NCI-H1417 treated with DMSO at 0.1 percent for 48 hours (cell line): ENCODE measurements around the gene PPIL6.
"Not testable (repeated sequence)": the region's sequence is repeated elsewhere in the genome, so short reads cannot be mapped to it uniquely, and the experiment has no call there.

Source experiments
- DNase-seq: peaks from one replicate; lab custom pipeline; 2025; lab: John Stamatoyannopoulos, UW

Gene PPIL6

GRCh38 chr6:109466212-109466923 is 25.9 kb upstream of the PPIL6 start:
- no peak for DNase-seq

GRCh38 chr6:109465772-109466171 is 25.3 kb upstream of the PPIL6 start:
- DNase-seq = peak; percentile 46

DNA sequence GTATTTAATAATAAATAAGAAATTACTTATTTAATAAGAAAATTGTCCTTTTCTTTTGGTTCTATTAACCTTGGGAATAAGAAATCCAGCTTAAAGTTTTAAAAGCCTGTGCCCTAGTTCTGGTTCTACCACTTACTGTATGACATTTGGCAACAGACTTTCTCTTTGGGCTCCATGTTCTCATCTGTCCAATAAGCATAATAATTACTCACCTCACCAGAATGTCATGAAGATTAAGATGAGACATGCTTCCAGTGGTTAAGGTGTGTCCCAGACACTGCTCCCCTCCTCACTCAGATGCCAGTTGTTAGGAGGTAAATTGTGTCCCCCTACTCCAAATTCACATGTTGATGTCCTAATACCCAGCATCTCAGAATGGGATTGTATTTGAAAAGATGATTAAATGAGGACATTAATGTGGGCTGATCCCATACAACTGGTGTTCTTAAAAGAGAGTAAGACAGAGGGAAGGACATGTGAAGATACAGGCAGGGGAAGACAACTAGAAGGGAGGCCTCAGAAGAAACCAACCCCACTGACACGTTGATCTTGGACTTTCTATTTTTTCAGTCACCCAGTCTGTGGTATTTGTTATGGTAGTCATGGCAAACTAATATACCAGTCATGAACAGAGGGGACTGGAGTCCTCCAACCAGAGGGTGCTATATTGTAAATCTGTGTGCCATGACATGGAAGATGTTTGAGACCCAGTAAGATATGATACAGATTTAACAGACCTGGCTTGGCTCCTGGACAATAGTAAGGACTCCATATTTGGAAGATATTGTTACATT is 21.5 kb upstream of the PPIL6 start:
- DNase-seq = no peak

DNA sequence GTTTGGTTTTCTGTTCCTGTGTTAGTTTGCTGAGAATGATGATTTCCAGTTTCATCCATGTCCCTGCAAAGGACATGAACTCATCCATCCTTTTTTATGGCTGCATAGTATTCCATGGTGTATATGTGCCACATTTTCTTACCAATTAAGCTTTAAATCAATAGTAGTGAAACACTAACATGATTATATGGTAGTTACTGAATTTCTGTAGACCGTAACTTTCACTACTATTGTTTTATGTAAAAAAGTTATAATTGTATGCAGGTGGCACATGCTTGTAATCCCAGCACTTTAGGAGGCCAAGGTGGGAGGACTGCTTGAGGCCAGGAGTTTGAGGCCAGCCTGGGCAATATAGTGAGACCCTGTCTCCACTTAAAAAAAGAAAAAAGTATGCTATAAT is 20.8 kb upstream of the PPIL6 start:
- DNase-seq = not testable (repeated sequence)

DNA sequence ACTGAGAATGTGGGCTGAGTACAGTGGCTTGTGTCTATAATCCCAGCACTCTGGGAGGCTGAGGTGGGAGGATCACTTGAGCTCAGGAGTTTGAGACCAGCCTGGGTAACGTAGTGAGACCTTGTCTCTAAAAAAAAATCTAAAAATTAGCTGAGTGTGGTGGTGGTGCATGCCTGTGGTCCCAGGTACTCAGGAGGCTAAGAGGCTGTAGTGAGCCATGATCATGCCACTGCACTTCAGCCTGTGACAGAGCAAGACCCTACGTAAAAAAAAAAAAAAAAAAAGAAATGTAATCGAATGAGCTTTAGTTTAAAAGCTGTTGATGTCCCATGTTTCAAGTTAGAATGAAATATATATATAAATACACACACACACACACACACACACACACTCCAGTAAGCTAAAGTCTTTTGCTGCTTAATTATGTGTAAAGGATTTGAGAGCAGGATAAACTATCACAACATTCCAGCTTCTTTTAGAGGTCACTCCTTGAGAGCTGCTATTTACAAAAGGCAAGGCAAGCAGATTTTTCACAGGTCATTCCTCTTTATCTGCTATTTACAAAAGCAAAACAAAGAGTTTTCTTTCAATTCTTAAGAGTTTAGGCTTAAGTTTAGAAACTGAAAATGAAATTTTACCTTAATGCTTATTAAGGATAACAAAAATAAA is 19.9 kb upstream of the PPIL6 start:
- DNase-seq = no peak

GRCh38 chr6:109458774-109459531 is 18.5 kb upstream of the PPIL6 start:
- no peak for DNase-seq

- no peak for DNase-seq
These were observed 17.2 kb upstream of the PPIL6 start for GRCh38 chr6:109457562-109457996.

GRCh38 chr6:109456710-109457561 is 16.5 kb upstream of the PPIL6 start:
- DNase-seq = no peak

DNA sequence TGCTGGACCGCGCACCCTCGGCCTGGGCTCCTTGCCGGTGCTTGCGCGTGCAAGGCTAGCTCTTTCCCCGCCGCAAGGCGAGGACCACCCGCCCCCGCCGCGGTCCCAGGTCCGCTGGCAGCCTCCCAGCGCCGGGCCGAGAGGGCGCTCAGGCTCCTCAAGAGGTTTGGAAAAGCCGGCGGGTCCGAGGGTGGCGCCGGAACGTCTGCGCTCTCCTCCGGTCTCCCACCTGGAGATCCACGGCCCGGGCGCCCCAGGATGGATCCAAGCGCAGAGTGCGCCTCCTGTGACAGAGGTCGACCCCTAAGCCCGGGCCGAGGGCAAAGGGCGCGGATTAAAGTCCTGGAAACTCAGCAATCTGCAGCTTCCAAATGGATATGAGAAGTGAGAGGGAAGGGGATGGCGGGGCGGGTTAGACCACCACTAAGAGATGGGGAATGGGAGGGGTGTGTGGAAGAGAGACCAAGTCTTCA is 15.7 kb upstream of the PPIL6 start:
- no peak for DNase-seq

- no peak for DNase-seq
These were observed 15.1 kb upstream of the PPIL6 start, which contains the start of gene MICAL1 for GRCh38 chr6:109455437-109456110. TSS of gene MICAL1 (minus strand) at chr6:109455772. CDS start at chr6:109454196, 1,576 bp downstream.

- no peak for DNase-seq
These were observed 14.3 kb upstream of the PPIL6 start for GRCh38 chr6:109454496-109455436.

DNA sequence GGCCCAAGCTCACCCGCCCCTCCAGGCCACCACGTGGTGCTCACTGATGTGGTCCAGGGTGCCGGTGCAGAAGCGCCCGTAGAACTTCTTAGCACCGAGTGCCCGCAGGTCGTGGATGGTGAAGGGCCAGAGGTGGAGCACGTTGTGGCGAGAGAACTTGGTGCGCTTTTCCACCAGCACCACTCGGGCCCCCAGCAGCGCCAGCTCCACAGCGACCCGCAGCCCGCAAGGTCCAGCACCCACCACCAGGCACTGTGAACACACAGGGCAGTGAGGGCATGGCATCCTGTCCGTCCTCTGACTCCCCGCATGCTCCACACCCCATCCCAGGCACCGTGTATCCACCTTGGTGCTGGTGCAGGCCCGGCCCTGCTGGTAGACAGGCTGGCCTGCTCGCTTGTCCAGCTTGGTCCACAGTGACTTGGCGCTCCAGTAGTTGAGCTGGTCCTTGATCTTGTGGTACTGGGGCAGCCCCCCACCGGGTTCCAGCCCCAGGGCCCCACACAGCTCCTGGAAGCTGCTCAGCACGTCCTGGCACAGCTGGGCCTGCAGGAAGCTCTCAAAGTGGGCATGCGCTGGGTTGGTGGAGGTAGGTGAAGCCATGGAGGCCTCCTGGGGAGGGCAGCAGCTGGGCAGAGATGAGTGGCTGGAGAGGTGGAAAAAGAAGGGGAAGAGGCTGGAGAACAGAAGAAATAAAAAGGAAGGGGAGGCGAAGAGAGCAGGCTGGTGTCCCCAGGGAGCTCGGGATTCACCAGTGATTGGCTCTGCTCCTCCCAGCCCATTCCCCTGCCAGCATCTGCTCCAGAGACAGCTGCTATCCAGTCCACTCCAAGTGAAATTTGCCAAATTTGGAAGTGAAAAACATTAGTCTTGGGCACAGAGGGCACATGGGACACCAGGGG is 13.4 kb upstream of the PPIL6 start:
- DNase-seq = no peak

DNA sequence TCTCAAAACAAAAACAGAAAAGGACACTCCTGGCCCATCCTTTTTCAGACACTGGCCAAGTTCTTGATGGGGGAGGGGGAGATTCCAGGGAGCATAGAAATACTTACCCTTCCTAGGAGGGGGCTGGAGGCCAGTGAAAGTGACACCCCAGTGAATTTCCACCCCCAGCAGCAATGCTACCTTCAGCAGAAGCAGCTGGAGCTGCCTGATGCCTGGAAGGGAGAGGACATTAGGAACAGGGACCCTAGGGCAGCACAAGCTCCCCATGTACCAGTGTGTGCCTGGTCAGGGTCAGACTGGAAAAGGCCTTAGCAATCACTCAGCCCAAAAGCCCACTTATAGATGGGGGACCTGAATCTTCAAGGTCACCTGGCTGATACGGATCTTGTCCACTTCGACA is 12.7 kb upstream of the PPIL6 start:
- no peak for DNase-seq

- no peak for DNase-seq
These were observed 11.8 kb upstream of the PPIL6 start for GRCh38 chr6:109452181-109452580.

- no peak for DNase-seq
These were observed 10.9 kb upstream of the PPIL6 start for GRCh38 chr6:109451376-109451775.

- no peak for DNase-seq
These were observed 10.4 kb upstream of the PPIL6 start for GRCh38 chr6:109450801-109451200.

GRCh38 chr6:109449795-109450673 is 9.6 kb upstream of the PPIL6 start:
- DNase-seq = no peak
